ENCODE measurements around the gene FHOD3. TPM values are rescaled to one million over a fixed set of nuclear protein-coding genes. Genes with fewer than 3 reads are reported as not detected.

FHOD3 gene
- polyA plus RNA-seq, 1 experiment: 41.1 TPM

GRCh38 chr18:36610661-36611060 lies 313.1 kb downstream of the FHOD3 start:
- DNase-seq (ENCODE audit: low read depth, low spot score): no peak
- H3K4me3 ChIP-seq (ENCODE audit: low read depth, low read length): no peak overlapping the region
- CTCF ChIA-PET: no interaction called here
- H3K27me3 ChIP-seq (ENCODE audit: control insufficient read depth, insufficient read depth, low read length): no peaks in the 10 kb centered on the region
- H3K9me3 ChIP-seq (ENCODE audit: control insufficient read depth, insufficient read depth, low read length): no peaks in the 10 kb centered on the region
- TF ChIP-seq CTCF (IDR thresholded peaks at IDR 0.05; ENCODE audit: low read depth, low read length): no peak
- POLR2A ChIA-PET: no interaction called here
- H3K27ac ChIP-seq (ENCODE audit: low read depth, low read length): no peak overlapping the region

- POLR2A ChIA-PET: no interaction called here
- no peak overlapping the region for H3K27ac ChIP-seq (ENCODE audit: low read depth, low read length)
- H3K9me3 ChIP-seq (ENCODE audit: control insufficient read depth, insufficient read depth, low read length): no peaks in the 10 kb centered on the region
- DNase-seq (ENCODE audit: low read depth, low spot score): no peak
- H3K27me3 ChIP-seq (ENCODE audit: control insufficient read depth, insufficient read depth, low read length): no peaks in the 10 kb centered on the region
- CTCF ChIA-PET: no interaction called here
- no peak for TF ChIP-seq CTCF (IDR thresholded peaks at IDR 0.05; ENCODE audit: low read depth, low read length)
- no peak overlapping the region for H3K4me3 ChIP-seq (ENCODE audit: low read depth, low read length)
Observed at GRCh38 chr18:36613069-36613468, 315.6 kb downstream of the FHOD3 start.

- POLR2A ChIA-PET: no interaction called here
Observed at GRCh38 chr18:36613810-36614209, 316.3 kb downstream of the FHOD3 start.

GRCh38 chr18:36620788-36621187 lies 323.3 kb downstream of the FHOD3 start:
- DNase-seq (ENCODE audit: low read depth, low spot score): no peak
- TF ChIP-seq CTCF (IDR thresholded peaks at IDR 0.05; ENCODE audit: low read depth, low read length): no peak

More at GRCh38 chr18:36613810-36614209, 316.3 kb downstream of the FHOD3 start:
- Histone ChIP-seq H3K27ac (ENCODE audit: low read depth, low read length) (no peak overlapping the region), H3K27me3 (ENCODE audit: control insufficient read depth, insufficient read depth, low read length) (no peaks in the 10 kb centered on the region), H3K4me3 (ENCODE audit: low read depth, low read length) (no peak overlapping the region), H3K9me3 (ENCODE audit: control insufficient read depth, insufficient read depth, low read length) (no peaks in the 10 kb centered on the region)
- TF ChIP-seq CTCF (IDR thresholded peaks at IDR 0.05; ENCODE audit: low read depth, low read length): no peak
- DNase-seq (ENCODE audit: low read depth, low spot score): no peak
- CTCF ChIA-PET: no interaction called here

GRCh38 chr18:36622610-36623009 lies 325.1 kb downstream of the FHOD3 start:
- Histone ChIP-seq H3K27me3 (ENCODE audit: control insufficient read depth, insufficient read depth, low read length) (no peaks in the 10 kb centered on the region), H3K4me3 (ENCODE audit: low read depth, low read length) (no peak overlapping the region), H3K27ac (ENCODE audit: low read depth, low read length) (no peak overlapping the region), H3K9me3 (ENCODE audit: control insufficient read depth, insufficient read depth, low read length) (no peaks in the 10 kb centered on the region; the same call in 1 of the 2 replicates)
- no peak for DNase-seq (ENCODE audit: low read depth, low spot score)
- CTCF ChIA-PET: no interaction called here
- POLR2A ChIA-PET: no interaction called here
- no peak for TF ChIP-seq CTCF (IDR thresholded peaks at IDR 0.05; ENCODE audit: low read depth, low read length)

More at GRCh38 chr18:36620788-36621187, 323.3 kb downstream of the FHOD3 start:
- H3K27ac ChIP-seq (ENCODE audit: low read depth, low read length): no peak overlapping the region
- no peaks in the 10 kb centered on the region for H3K27me3 ChIP-seq (ENCODE audit: control insufficient read depth, insufficient read depth, low read length)
- ChIA-PET CTCF (interaction anchor here (0.5 kb wide), 1 partner anchor 322 kb away, joined by 9 read pairs; no protein-coding TSS in a partner anchor), POLR2A (no interaction called here)
- no peak overlapping the region for H3K4me3 ChIP-seq (ENCODE audit: low read depth, low read length)
- H3K9me3 ChIP-seq (ENCODE audit: control insufficient read depth, insufficient read depth, low read length): no peaks in the 10 kb centered on the region; the same call in 1 of the 2 replicates

Measured in AG04450 (cell line).